HG03565 (cell line): ENCODE data around the gene NCLN.

Experiments
- ATAC-seq: cut with Tn5 transposase; IDR thresholded peaks from one replicate; pipeline ENCODE4 v1.9.1; 2021; ENCODE audit warnings: mild to moderate bottlenecking, moderate library complexity; ENCODE audit not compliant: unreplicated experiment

Gene NCLN

GRCh38 chr19:3253270-3253669 lies 67.5 kb downstream of the NCLN start:
- no peak for ATAC-seq

DNA sequence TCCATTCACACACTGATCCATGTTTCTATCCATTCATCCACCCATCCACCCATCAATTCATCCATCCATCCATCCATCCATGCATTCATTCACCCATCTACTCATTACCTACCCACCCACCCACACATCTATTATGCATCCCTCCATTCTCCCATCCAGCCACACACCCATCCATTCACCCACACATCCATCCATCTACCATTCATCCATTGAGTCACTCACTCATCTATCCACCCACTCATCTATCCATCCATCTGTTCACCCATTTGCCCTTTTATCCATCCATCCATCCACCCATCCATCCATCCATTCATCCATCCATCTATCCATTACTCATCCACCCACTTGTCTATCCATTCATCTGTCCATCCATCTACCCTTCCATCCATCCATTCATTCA lies 68.8 kb downstream of the NCLN start:
- no peak for ATAC-seq

DNA sequence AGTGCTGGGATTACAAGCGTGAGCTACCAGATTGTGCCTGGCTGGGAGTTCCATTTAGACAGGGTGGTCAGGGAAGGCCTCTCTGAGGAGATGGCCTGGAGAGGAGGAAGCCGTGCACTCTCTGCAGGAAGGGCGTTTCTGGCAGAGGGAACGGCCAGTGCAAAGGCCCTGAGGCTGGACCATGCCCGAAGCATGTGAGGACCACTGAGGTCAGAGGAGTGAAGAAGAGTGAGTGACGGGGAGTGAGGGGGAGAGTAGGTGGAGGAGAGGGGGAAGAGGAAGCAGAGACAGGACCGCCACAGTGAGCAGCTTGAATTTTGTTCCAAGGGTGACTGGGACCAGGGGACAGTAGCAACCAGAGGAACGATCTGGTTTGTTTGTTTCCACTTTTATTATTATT lies 71.3 kb downstream of the NCLN start:
- ATAC-seq: no peak
